Breast epithelium (tissue), 3 donors: ENCODE data around the gene CPNE7.

Experiments used
- CTCF ChIP-seq, 3 donors: fragments of 450-650 bp; IDR thresholded peaks; one replicate each; pipeline ENCODE4 v1.5.1; 2016 to 2017; ENCODE audit warnings: antibody characterized with exemption in 3 of 3, mild to moderate bottlenecking in 3 of 3, moderate library complexity in 3 of 3
- POLR2A ChIP-seq: fragments of 450-650 bp; IDR thresholded peaks from one replicate; pipeline ENCODE4 v1.6.1; 2016; ENCODE audit warnings: antibody characterized with exemption, mild to moderate bottlenecking, moderate library complexity
- POLR2AphosphoS5 ChIP-seq, 3 donors: sonication (generic); formaldehyde crosslinking; IDR thresholded peaks; one replicate each; pipeline ENCODE4 v1.6.1; 2017; ENCODE audit warnings: antibody characterized with exemption in 3 of 3

DNA sequence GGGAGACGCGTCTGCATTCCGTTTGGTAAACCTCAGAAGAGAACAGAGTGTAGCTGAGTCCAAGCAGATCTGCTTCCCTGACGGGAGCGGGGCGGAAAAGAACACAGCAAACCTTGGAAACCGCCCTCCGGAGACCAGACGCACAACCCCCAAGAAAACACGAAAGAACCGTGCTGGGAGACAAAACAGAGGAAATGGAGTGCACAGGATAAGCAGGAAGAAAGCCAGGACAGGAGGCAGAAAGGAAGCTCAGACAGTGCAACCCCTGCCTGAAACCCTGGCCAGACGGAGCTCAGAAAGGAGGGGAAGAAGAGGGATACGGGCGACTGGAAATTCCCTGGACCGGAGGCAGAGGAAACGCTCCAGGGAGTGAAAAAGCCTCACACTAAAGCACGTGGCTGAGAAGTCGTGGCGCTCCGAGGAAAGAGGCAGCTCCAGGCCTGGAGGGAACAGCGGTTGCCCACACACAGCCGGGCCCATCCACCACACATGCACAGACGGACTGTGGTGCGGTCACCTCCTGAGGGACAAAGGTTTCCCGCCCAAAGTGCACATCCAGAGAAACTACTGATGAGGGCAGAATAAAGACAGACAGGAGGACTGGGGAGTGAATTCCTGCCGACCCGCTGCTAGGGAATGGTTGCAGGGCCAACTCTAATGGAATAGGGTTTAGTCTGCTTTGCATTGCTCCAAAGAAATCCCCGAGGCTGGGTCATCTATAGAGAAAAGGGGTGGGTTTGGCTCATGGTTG, 48.1 kb downstream of the CPNE7 start:
- TF ChIP-seq CTCF (IDR thresholded peaks at IDR 0.05), result no peak
- TF ChIP-seq POLR2A, result no peak
- no peak for TF ChIP-seq POLR2AphosphoS5 (IDR thresholded peaks at IDR 0.05)
